Lower leg skin (tissue), 4 donors: ENCODE measurements around the gene HERC5. TPM values are rescaled to one million over a fixed set of nuclear protein-coding genes. Genes with fewer than 3 reads are reported as not detected.
A peak's percentile ranks its signal among the peaks of the same experiment; 100 is the strongest.

Experiments used
- DNase-seq, 2 donors: peaks; one replicate each; pipeline ENCODE4 v3.0.0-alpha.2; 2019; ENCODE audit warnings: low spot score in 2 of 2
- H3K4me3 ChIP-seq: fragments of 200-600 bp; sonication (generic); 2 replicates; pipeline ENCODE4 v1.5.1; 2017; ENCODE audit warnings: mild to moderate bottlenecking, low read depth; ENCODE audit not compliant: poor library complexity, severe bottlenecking
- CTCF ChIP-seq, 3 donors: fragments of 450-650 bp; IDR thresholded peaks; one replicate each; pipeline ENCODE4 v1.5.1; 2016; ENCODE audit warnings: antibody characterized with exemption in 3 of 3, mild to moderate bottlenecking in 3 of 3, moderate library complexity in 2 of 3
- POLR2A ChIP-seq, 2 donors: fragments of 450-650 bp; IDR thresholded peaks; one replicate each; pipeline ENCODE4 v1.6.1; 2016 to 2017; ENCODE audit warnings: antibody characterized with exemption in 2 of 2, mild to moderate bottlenecking in 1 of 2, moderate library complexity in 1 of 2
- WGBS, 2 donors: methylation state at CpG; one replicate each; pipeline ENCODE4 v1.1.5; 2018; 5-methylcytosine and 5-hydroxymethylcytosine counted together
- intact Hi-C: fragments of 100-400 bp; cut with DNase I; formaldehyde crosslinking; loops from one replicate; pipeline ENCODE4 v1.15.0; 2023; ENCODE audit warnings: low total_unique reads
- total RNA-seq, 4 donors: library from RNA; depleted of rRNA; stranded (reverse); fragments of >200 nt; gene quantifications; one replicate each; pipeline ENCODE4 v1.1.0, GENCODE V29; 2016

The HERC5 gene
- total RNA-seq, 4 donors from 2014 or later: 0.51 to 2.7 (median 1.9) TPM

- WGBS, 2 donors: 47 to 57% methylated on average over 2 of the region's 2 CpGs
- DNase-seq: no peak
- intact Hi-C loops: no loop called here
- H3K4me3 ChIP-seq: peak overlapping the region; percentile 86
- TF ChIP-seq CTCF (IDR thresholded peaks at IDR 0.05) (no peak), POLR2A (IDR thresholded peaks at IDR 0.05) (no peak)
These were observed 67.3 kb downstream of the HERC5 start for GRCh38 chr4:88524171-88524570.

GRCh38 chr4:88526221-88526815, 69.4 kb downstream of the HERC5 start:
- 5 to 21% methylated on average over 1 of the region's 1 CpG for WGBS, 2 donors

GRCh38 chr4:88527787-88528186, 70.9 kb downstream of the HERC5 start:
- DNase-seq: no peak
- intact Hi-C loops: no loop called here
- no peak for TF ChIP-seq CTCF (IDR thresholded peaks at IDR 0.05)
- 89 to 93% methylated on average over 8 of the region's 8 CpGs for WGBS, 2 donors
- no peak overlapping the region for H3K4me3 ChIP-seq

More at GRCh38 chr4:88526221-88526815, 69.4 kb downstream of the HERC5 start:
- TF ChIP-seq CTCF (IDR thresholded peaks at IDR 0.05): no peak
- TF ChIP-seq POLR2A (IDR thresholded peaks at IDR 0.05): no peak
- intact Hi-C loops: no loop called here
- no peak for DNase-seq
- no peak overlapping the region for H3K4me3 ChIP-seq

- H3K4me3 ChIP-seq: no peak overlapping the region
- WGBS, 2 donors: 84 to 85% methylated on average over 3 of the region's 3 CpGs
- DNase-seq: no peak
- TF ChIP-seq CTCF (IDR thresholded peaks at IDR 0.05) (no peak), POLR2A (IDR thresholded peaks at IDR 0.05) (no peak)
- intact Hi-C loops: no loop called here
These were observed 71.9 kb downstream of the HERC5 start for GRCh38 chr4:88528861-88529260.

- H3K4me3 ChIP-seq: no peak overlapping the region
- no peak for DNase-seq
- intact Hi-C loops: loop anchor here (5.0 kb wide), 2 partner anchors 131 to 491 kb away; no protein-coding TSS in a partner anchor
- TF ChIP-seq POLR2A (IDR thresholded peaks at IDR 0.05) (no peak), CTCF (IDR thresholded peaks at IDR 0.05) (no peak)
- 43 to 59% methylated on average over 3 of the region's 3 CpGs for WGBS, 2 donors
These were observed 74.6 kb downstream of the HERC5 start for GRCh38 chr4:88531549-88531948.
